HG03521 (cell line): ENCODE data around the gene IKZF5.

Source experiments
- ATAC-seq: cut with Tn5 transposase; IDR thresholded peaks from one replicate; pipeline ENCODE4 v1.9.1; 2021; ENCODE audit warnings: mild to moderate bottlenecking, moderate library complexity; ENCODE audit not compliant: unreplicated experiment

The IKZF5 gene, protein sequence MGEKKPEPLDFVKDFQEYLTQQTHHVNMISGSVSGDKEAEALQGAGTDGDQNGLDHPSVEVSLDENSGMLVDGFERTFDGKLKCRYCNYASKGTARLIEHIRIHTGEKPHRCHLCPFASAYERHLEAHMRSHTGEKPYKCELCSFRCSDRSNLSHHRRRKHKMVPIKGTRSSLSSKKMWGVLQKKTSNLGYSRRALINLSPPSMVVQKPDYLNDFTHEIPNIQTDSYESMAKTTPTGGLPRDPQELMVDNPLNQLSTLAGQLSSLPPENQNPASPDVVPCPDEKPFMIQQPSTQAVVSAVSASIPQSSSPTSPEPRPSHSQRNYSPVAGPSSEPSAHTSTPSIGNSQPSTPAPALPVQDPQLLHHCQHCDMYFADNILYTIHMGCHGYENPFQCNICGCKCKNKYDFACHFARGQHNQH

DNA sequence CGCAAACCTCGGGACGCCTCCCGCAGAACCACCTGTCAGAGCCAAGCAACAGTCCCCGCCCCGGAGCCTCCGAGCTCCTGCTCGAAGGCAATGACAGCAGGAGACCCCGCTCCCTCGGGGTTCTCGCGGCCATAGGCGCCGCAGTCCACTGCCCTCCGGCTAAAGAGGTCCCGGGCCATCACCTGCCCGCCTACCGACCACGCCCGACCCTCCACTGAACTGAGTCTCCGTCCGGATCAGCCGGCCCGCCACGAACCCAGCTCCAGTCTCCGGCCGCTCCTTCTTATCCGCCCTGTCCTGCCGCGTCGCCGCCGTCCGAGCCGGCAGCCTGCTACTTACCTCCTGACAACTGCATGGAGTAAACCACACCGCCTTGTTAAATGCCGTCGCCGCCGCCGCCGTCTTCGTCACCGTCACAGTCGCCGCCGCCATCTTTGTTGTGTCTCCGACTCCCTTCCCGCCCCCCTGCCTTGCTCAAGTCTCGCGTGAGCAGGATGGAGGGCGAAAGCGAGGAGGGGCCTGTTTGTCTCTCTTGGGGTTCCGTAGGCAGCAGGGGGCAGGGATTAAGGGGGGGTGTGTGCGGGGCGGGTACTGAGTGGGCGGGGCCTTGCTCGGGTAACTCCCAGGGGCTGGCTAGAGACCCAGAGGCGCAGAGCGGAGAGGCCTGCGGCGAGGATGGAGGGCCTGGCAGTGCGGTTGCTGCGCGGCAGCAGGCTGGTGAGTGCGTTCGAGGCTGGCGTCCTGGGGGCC is at the start of gene IKZF5, which contains the start of gene ACADSB:
Gene IKZF5, minus strand, starts transcription at position 441 of the 750 bp plus-strand sequence. CDS start 10,170 bp downstream, outside the sequence.
Gene ACADSB, plus strand, starts transcription at position 652 of the 750 bp plus-strand sequence. Its CDS starts 24 bp downstream, at position 676.
- ATAC-seq, result peak; percentile 77

DNA sequence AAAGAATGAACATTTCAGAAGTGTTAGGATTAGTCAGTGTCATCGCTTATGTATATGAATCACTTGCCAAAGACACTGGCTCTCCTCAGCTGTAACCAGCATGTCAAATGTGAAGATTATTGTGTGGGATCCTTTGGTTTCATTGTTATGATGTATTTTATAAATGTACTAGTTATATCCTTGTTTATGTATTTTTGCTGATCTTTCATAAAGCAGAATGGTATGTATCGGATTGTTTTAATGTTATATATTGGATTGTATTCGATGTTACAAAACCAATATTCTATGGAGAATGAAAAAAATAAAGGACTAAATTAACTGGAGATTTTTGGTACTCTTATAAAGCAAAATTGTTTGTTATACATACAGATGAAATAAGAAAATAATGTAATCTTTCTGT is 49.4 kb upstream of the IKZF5 start:
- ATAC-seq, result no peak

DNA sequence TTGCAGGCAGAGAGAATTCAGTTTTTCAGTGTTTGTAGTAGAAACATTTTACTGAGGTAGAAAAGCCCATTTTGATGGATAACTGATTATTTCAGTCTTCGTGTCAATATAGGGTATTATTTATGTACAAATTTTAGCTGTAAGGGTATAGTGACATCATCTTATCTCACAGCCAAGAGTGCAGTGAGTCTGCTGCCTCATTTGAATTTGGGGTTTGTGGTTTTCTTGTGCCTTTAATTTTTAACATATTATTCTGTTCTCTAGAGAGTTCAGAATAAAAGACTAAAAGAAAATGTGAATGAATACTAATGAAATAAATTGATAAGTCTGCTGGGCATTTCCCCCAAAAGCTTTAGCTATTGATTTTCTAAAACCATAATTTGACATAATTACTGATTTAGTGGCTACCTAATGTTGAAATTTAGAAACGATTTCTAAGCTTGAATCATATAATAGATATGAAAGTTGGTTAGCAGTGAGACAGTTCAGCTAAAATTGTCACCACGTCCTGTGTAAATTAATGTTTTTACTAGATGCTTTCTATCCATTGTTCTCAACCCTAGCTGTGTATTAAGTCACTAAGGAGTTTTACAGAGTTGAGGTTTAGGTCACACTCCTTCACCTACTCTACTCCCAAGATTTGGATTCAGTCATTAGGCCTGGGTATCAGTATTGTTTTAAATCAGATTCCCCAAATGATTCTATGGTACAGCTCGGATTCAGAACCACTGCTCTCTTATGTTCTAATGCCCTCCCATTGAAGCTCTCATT is 37.6 kb upstream of the IKZF5 start:
- no peak for ATAC-seq

DNA sequence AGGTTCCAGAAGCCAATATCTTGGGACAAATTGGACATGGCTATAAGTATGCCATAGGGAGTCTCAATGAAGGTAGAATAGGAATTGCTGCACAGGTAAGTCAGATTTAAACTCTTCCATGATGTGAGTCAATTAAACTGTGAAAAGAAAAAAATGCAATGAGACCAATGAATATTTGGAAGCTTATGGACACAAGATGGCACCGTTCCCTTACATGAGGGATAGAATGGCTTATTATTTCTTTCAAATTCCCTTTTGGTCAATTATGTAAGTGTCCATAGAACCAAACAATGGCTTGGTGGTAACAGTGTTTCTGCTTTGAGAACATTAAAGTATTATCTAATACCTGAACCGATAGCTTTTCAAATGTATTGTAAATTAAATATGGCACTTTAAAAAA is 35.8 kb upstream of the IKZF5 start:
- ATAC-seq, result no peak

DNA sequence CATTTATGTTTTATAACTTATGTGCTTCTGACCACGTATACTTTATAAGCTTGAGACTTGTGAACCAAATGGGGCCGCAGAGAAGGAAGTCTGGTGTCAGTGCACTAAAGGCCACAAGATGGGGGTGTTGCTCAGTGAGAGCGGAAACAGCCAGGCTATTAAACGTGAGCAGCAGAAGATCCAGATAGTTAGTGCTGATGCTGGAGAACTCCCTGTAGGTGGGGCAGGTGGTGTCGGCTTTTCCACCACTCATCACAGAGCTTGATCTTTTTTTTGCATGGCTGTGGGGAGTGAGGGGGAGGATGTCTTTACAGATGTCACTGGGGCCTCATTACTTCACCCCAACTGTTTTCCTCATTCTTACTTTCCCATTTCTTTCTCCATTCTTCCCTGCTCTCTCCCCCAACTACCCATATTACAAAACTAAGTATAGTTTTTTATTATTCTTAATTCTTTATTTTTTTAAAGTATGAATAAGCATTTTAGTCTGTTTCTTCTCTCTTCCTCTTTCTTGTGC is 34.9 kb upstream of the IKZF5 start:
- peak; percentile 63 for ATAC-seq

DNA sequence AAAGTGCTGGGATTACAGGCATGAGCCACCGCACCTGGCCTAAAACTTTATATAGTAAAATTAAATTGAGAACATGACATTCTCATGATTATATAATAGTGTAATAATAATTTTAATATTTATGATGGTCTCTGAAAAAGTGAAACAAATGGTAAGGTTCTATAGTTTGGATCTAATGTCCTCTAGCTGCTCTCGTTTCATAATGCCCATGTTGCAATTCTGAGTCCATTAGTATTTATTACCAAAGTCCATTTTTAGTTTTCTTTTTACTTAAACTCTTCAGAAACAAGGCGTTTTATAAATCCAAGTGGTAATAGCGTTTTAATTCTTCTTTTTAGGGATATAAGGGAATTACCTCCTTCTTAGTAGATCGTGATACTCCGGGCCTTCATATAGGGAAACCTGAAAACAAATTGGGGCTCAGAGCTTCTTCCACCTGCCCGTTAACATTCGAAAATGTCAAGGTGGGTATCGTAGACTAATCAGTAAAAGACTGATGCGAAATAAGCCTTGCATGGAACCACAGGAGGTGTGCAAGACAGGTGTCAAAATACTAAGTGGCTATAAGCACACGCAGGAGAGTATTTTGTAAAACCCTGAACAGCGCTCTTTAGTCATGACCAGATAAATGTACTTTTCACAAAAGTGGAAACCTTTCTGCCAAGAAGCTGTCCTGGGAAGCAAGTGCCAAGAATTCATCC is 34.3 kb upstream of the IKZF5 start:
- no peak for ATAC-seq

DNA sequence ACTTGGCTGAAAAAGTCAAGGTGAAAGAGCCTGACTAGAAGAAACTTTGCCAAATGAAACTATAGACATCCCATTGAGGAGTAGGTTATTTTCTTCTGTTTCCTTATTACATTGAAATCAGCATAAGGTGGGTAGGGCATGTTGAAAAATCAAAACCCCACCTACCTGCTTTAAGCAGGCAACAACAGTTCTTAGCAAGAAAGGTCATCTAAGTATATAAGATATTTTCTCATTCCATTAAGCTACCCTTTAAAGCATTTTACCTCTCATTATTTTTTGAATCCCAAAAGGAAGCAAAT is 31.0 kb upstream of the IKZF5 start:
- ATAC-seq, result no peak

DNA sequence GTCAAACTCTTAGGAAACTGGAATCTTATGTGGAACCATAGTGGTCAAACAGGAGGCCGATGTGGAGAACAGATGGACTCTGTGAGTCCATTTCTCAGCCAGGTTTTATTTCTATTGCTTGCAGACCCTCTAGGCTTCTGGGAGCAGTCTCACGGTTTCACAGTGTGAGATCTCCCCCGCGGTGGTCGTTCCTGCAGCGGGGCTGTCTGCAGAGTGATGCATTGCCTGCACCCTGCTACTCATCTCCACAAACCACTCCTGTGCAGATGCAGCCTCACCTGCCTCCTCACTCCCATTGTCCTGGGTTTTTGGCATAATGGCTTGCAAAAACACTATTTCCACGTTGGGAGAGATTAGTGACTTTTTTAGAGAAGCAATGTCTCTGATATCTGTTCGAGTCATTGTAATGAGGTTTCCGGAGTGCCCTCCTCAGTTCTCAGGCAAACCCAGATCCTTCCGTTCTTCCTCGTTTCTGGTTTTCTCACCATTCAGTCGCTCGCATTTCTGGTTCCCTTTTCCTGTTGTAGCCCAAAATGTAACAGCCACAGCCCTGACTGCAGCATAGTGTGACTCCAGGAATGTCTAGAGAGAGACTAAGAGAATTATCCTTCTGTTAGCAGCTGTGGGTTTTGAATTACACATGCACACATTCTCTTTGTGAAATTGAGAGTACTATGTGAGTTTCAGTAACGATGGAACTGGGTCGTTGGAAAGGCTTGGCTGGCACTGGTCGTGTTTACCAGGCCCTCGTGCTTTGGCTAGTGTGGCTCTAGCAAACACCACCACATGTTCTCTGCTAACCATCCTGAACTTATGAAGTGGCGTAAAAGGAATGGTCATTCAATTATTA is 30.4 kb upstream of the IKZF5 start:
- ATAC-seq, result no peak

DNA sequence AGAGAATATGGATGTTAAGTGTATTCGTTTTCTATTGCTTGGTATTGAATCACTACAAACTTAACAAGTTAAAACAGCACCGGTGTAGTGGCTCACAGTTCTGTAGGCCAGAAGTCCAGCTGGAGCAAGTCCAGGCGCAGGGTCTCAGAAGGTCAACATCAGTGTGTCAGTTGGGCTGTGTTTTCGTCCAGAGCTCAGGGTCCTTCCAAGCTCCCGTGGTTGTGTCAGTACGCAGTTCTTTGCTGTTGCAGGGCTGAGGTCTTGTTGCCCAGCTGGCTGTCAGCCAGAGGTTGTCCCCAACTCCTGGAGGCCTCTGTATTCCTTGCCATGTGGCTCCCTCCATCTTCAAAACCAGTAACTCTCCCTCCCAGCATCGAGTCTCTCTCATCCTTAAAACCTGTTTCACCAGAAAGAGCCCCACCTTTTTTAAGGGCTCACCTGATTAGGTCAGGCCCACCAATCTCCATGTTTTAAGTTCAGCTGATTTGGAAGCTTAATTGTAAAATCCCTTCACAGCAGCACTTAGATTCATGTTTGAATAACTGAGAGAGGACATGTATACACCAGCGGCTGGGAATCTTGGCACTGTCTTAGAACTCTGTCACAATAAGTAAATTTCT is 27.0 kb upstream of the IKZF5 start:
- no peak for ATAC-seq

DNA sequence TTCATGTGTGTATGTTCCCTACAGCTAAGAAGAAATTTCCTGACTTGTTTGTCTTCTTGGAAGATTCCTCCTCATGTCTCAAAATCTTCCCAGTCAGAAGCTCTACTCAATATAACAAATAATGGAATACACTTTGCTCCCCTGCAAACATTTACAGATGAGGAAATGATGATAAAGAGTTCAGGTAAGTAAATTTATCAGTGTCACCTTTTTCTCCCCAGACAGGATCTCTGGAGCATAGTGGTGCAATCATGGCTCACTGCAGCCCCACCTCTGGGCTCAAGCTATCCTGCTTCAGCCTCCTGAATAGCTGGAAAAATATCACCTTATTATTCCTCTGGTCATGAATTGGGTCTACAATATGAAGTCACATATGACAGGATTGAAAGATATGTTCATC is 25.7 kb upstream of the IKZF5 start:
- no peak for ATAC-seq

DNA sequence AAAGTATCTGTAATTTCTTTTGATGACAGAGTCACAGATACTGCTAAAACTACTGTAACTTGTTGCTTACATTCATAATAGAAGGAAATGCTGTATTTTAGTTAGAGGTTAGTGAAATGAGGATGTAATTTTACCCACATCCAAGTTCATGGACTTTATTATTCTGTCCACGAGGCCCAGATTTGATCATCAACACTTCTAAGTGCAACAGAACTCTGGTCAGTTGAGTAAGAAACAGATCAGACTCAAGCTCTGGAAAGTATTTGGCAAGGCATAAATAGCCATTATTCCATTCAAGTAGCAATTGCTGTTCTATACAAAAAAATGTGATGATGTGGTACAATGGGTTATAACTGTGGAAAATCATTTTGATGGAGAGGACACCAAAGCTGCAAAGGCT is 22.5 kb upstream of the IKZF5 start:
- no peak for ATAC-seq

DNA sequence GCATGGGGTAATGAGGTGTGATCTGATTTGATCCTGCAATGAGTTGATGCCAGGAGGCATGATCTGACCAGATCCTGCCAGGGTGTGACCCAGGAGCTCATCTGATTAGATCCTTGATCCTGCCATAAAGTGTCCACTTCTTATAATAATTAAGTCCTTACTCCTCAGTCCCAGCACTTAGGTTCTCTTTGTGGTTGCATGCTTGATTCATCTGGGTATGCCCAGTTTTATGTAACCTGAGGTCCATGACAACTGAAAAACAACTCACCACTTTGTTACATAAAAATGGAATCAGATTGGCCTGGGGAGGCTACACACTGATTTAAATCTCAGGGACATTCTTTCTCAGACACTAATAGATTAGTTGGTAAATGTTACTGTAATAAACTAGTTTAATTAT is 19.3 kb upstream of the IKZF5 start:
- no peak for ATAC-seq

DNA sequence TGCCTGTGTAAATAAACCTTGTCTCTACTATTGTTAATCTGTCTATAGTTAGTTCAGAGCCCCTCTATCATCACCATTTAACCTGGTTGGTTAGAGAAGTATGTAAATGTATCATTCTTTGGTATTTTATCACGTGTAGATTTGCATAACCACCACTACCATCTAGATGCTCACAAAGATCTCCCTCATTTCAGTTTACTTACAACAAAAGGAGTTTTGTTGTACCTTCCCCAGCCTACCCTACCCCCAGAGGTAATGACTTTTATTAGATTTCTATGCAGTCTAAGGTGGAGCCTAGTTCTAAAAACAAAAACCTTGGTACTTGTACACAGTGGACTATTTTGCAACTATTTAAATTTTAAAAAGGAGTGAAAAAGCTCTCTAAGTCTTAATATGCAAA is 17.7 kb upstream of the IKZF5 start:
- no peak for ATAC-seq

DNA sequence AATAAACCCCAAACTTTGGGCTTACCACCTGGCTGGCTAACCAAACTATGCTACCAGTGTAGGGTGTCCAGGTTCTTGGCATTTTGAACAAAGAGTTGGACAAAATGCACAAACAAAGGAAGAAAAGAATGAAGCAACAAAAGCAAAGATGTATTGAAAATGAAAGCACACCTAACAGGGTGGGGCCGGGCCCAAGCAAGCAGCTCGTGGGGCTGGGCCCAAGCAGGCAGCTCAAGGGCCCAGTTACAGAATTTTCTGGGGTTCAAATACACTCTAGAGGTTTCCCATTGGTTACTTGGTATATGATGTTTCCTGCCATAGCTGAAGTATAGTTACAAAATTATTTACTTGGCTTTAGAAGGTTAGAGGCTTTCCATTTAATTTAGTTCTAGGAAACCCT is 15.9 kb upstream of the IKZF5 start:
- no peak for ATAC-seq

DNA sequence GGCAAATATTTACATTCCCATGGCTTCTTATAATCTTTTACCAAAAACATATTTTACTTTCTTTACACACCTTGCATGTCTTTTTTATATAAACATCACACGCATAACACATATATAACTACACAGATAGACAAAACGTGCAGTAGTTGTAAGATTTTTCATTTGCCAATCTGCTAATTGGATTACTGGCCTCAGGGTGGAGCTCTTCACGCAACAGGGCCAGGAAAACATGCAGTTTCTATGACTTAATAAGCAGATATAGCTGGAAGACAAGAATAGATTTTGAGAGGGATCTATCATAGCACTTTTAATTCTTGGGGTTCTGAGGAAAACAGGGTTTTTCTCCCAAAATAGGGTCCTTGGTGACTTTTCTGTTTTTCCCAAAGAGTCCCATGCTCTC is 12.9 kb upstream of the IKZF5 start:
- ATAC-seq, result no peak

DNA sequence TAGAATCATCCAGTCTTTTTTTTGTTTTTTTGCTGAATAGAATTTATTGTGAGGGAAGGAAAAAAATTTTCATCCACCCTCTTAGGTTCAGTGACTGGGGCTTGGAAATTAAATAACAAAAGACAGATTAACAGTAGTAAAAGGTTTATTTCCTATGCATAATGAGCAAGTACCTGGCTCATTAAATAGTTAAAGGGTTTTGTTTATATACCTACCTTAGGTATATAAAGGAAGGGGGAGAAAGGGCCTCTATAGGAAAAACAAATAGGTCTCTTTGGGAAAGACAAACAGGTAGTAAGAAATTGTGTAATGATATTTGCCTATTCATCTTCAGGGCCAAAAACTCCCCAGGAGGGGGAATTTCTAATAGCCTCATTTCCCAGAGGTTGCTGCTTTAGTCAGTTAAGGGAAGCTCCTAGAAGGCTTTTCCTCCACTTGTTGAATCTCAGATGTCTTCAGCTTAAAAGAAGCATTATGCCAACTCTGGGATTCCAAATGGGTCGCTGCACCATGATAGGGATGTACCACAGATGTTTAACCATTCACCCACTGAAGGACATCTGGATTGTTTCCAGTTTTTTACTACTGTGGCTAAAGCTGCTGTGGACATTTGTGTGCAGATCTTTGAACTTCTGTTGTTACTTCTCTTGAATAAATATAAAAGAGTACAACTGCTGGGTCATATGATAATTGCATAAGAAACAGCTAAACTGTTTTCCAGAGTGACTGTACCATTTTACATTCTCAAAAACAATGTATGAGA is 11.5 kb upstream of the IKZF5 start:
- ATAC-seq, result no peak

DNA sequence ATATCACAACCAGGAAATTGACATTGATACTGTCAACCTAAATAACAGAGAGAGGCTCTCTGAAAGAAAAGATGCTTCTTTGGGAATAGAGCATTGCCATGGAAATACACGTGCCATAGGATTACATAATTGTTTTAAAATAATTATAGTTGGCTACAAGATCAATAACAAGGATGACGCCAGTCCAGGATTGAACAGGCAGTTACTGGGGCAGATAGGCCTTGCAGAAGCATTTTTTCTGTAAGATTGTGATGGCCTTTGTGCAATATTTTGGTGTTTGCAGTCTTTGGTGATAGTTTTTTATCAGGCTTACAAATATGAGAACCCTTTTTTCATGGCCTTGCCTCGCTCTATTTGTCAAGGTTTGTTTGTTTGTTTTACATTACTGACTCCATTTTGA is 10.7 kb upstream of the IKZF5 start:
- no peak for ATAC-seq

DNA sequence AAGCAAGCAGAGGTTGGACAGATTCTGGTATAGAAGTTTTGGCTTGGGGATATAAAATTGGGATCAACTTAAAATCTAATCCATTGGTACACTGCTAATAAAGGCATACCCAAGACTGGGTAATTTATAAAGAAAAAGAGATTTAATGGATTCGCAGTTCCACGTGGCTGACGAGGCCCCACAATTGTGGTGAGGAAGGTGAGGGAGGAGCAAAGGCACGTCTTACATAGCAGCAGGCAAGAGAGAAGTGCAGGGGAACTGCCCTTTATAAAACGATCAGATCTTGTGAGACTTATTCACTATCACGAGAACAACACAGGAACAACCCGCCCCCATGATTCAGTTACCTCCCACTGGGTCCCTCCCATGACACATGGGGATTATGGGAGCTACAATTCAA is 9.9 kb upstream of the IKZF5 start:
- ATAC-seq, result no peak
